Hepatocyte (in vitro differentiated cells): ENCODE measurements around the gene ROR2.

Experiments
- EZH2 ChIP-seq: fragments of 200-600 bp; sonication (generic); IDR thresholded peaks from 2 replicates; pipeline ENCODE4 v1.6.1; 2016; ENCODE audit warnings: antibody characterized with exemption, mild to moderate bottlenecking, borderline replicate concordance
- EZH2phosphoT487 ChIP-seq: fragments of 200-600 bp; sonication (generic); IDR thresholded peaks from one replicate; pipeline ENCODE4 v1.6.1; 2018; ENCODE audit warnings: antibody characterized with exemption, mild to moderate bottlenecking, low read depth, moderate library complexity; ENCODE audit not compliant: unreplicated experiment, severe bottlenecking
- TF ChIP-seq, protein P1 (sequence below): fragments of 200-600 bp; sonication (generic); IDR thresholded peaks from 2 replicates; pipeline ENCODE4 v1.5.1; 2016; ENCODE audit warnings: antibody characterized with exemption, mild to moderate bottlenecking; ENCODE audit not compliant: poor library complexity

DNA sequence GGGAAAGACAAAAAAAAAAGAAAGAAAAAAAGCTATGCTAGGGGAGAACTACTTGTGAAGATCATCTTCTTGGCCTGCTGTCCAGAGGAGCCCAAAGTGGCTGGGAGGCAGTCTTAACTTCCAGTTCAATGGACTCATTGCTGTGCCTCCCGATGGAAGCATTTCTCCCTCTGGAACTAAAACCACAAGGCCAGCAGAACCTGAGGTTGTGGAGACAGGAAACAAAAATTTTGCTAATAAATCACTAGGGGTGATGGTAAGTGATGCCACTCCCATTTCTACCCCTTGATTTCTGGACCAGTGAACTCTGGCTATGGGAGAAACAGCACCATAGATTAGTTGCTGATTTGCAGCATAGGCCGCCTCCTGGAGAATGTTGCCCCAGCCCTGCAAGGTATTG is 402.9 kb downstream of the ROR2 start:
- TF ChIP-seq, protein P1, sequence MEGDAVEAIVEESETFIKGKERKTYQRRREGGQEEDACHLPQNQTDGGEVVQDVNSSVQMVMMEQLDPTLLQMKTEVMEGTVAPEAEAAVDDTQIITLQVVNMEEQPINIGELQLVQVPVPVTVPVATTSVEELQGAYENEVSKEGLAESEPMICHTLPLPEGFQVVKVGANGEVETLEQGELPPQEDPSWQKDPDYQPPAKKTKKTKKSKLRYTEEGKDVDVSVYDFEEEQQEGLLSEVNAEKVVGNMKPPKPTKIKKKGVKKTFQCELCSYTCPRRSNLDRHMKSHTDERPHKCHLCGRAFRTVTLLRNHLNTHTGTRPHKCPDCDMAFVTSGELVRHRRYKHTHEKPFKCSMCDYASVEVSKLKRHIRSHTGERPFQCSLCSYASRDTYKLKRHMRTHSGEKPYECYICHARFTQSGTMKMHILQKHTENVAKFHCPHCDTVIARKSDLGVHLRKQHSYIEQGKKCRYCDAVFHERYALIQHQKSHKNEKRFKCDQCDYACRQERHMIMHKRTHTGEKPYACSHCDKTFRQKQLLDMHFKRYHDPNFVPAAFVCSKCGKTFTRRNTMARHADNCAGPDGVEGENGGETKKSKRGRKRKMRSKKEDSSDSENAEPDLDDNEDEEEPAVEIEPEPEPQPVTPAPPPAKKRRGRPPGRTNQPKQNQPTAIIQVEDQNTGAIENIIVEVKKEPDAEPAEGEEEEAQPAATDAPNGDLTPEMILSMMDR, result no peak
- no peak for TF ChIP-seq EZH2phosphoT487
- TF ChIP-seq EZH2, result no peak
